A673 (cell line): ENCODE measurements around the gene ATOH8. TPM values are rescaled to one million over a fixed set of nuclear protein-coding genes. Genes with fewer than 3 reads are reported as not detected.
A peak's percentile ranks its signal among the peaks of the same experiment; 100 is the strongest.

Experiments used
- BruUV-seq: library from RNA; stranded (reverse); fragments of 400-500 nt; replicated peaks from 2 replicates; lab custom pipeline; 2021; lab: Mats Ljungman, UMichigan
- CTCF ChIA-PET: fragments of 300-600 bp; sonication (Branson Sonifier 250); formaldehyde crosslinking; loops from one replicate; lab custom pipeline; 2022; ENCODE audit warnings: antibody characterized with exemption; lab: Charles Lee
- POLR2A ChIA-PET: fragments of 300-600 bp; sonication (Branson Sonifier 250); formaldehyde crosslinking; loops from one replicate; lab custom pipeline; 2022; ENCODE audit warnings: antibody characterized with exemption; ENCODE audit not compliant: low non-redundant PET; lab: Charles Lee
- DNase-seq: peaks from one replicate; pipeline ENCODE4 v3.0.0-alpha.2; 2015; ENCODE audit warnings: low spot score
- H3K27ac ChIP-seq: fragments of 200-600 bp; sonication (generic); 2 replicates; pipeline ENCODE4 v1.5.1; 2016; ENCODE audit warnings: mixed run types, low read depth, mild to moderate bottlenecking, mixed read lengths, antibody characterized with exemption, low read length; ENCODE audit not compliant: poor library complexity, severe bottlenecking
- H3K27me3 ChIP-seq: fragments of 200-600 bp; sonication (generic); replicated peaks from 2 replicates; pipeline ENCODE4 v1.6.1; 2017; ENCODE audit warnings: mixed run types, low read depth, mild to moderate bottlenecking, mixed read lengths, antibody characterized with exemption, low read length; ENCODE audit not compliant: insufficient read depth, poor library complexity
- H3K36me3 ChIP-seq: fragments of 200-600 bp; sonication (generic); 2 replicates; pipeline ENCODE4 v1.6.1; 2016; ENCODE audit warnings: mixed run types, mild to moderate bottlenecking, mixed read lengths, antibody characterized with exemption, low read length; ENCODE audit not compliant: insufficient read depth, poor library complexity, severe bottlenecking
- H3K4me1 ChIP-seq: fragments of 200-600 bp; sonication (generic); 2 replicates; pipeline ENCODE4 v1.6.1; 2017; ENCODE audit warnings: mixed run types, mild to moderate bottlenecking, mixed read lengths, antibody characterized with exemption, low read length; ENCODE audit not compliant: insufficient read depth, poor library complexity, severe bottlenecking
- H3K4me3 ChIP-seq: fragments of 200-600 bp; sonication (generic); 2 replicates; pipeline ENCODE4 v1.5.1; 2016; ENCODE audit warnings: low read depth, mixed run types, mild to moderate bottlenecking, mixed read lengths, low read length; ENCODE audit not compliant: poor library complexity, severe bottlenecking
- H3K9me3 ChIP-seq: fragments of 200-600 bp; sonication (generic); 2 replicates; pipeline ENCODE4 v1.6.1; 2016; ENCODE audit warnings: mixed run types, low read depth, mild to moderate bottlenecking, mixed read lengths, antibody characterized with exemption, low read length; ENCODE audit not compliant: poor library complexity, severe bottlenecking
- CTCF ChIP-seq: fragments of 300-800, 200-600 bp; sonication (generic); conservative IDR thresholded peaks from 2 replicates; pipeline ENCODE4 v1.5.1; 2017; ENCODE audit warnings: low read depth, mild to moderate bottlenecking, antibody characterized with exemption, low read length, moderate library complexity, mixed read lengths
- EZH2 ChIP-seq: fragments of 200-600 bp; sonication (generic); IDR thresholded peaks from 2 replicates; pipeline ENCODE4 v1.6.1; 2017; ENCODE audit warnings: borderline replicate concordance, low read depth, mild to moderate bottlenecking, mixed read lengths, antibody characterized with exemption, low read length; ENCODE audit not compliant: poor library complexity, severe bottlenecking
- intact Hi-C: fragments of 100-400 bp; cut with micrococcal nuclease; formaldehyde crosslinking; loops from one replicate; pipeline ENCODE4 v1.10.0; 2022; ENCODE audit not compliant: unreplicated experiment
- total RNA-seq: library from RNA; stranded (reverse); gene quantifications from 2 replicates; pipeline ENCODE4 v1.2.3, GENCODE V29; 2021

The ATOH8 gene
- total RNA-seq, 1 experiment from 2014 or later = 4.6 TPM

GRCh38 chr2:85773692-85774091 lies 19.9 kb downstream of the ATOH8 start:
- Histone ChIP-seq H3K27me3 (no peaks in the 10 kb centered on the region), H3K4me3 (no peak overlapping the region), H3K36me3 (no peaks in the 10 kb centered on the region), H3K9me3 (no peaks in the 10 kb centered on the region), H3K27ac (peak overlapping the region; percentile 80), H3K4me1 (peaks cover 53% of the 10 kb centered on the region)
- intact Hi-C loops = no loop called here
- POLR2A ChIA-PET = no interaction called here
- BruUV-seq = no TSS peak
- DNase-seq = no peak
- CTCF ChIA-PET = no interaction called here
- no peak for TF ChIP-seq EZH2
- TF ChIP-seq CTCF = no peak

GRCh38 chr2:85774126-85774978 lies 20.6 kb downstream of the ATOH8 start:
- Histone ChIP-seq H3K27me3 (no peaks in the 10 kb centered on the region), H3K4me3 (no peak overlapping the region), H3K27ac (no peak overlapping the region), H3K9me3 (no peaks in the 10 kb centered on the region), H3K36me3 (no peaks in the 10 kb centered on the region), H3K4me1 (peaks cover 46% of the 10 kb centered on the region)
- intact Hi-C loops = no loop called here
- TF ChIP-seq CTCF (no peak), EZH2 (no peak)
- ChIA-PET CTCF (no interaction called here), POLR2A (no interaction called here)
- no TSS peak for BruUV-seq
- no peak for DNase-seq

GRCh38 chr2:85775406-85776381 lies 21.9 kb downstream of the ATOH8 start:
- no peak overlapping the region for H3K27ac ChIP-seq
- no peak for TF ChIP-seq EZH2
- TF ChIP-seq CTCF = no peak
- H3K9me3 ChIP-seq = no peaks in the 10 kb centered on the region
- no TSS peak for BruUV-seq
- ChIA-PET POLR2A (no interaction called here), CTCF (no interaction called here)
- H3K4me3 ChIP-seq = no peak overlapping the region
- H3K4me1 ChIP-seq = peaks cover 33% of the 10 kb centered on the region
- no peaks in the 10 kb centered on the region for H3K36me3 ChIP-seq
- intact Hi-C loops = no loop called here
- no peak for DNase-seq
- no peaks in the 10 kb centered on the region for H3K27me3 ChIP-seq
